ENCODE measurements around the gene TRRAP. TPM values are rescaled to one million over a fixed set of nuclear protein-coding genes. Genes with fewer than 3 reads are reported as not detected.

Gene TRRAP
- total and polyA plus RNA-seq, 2 experiments from 2014 or later: 9.0 to 39.4 TPM

DNA sequence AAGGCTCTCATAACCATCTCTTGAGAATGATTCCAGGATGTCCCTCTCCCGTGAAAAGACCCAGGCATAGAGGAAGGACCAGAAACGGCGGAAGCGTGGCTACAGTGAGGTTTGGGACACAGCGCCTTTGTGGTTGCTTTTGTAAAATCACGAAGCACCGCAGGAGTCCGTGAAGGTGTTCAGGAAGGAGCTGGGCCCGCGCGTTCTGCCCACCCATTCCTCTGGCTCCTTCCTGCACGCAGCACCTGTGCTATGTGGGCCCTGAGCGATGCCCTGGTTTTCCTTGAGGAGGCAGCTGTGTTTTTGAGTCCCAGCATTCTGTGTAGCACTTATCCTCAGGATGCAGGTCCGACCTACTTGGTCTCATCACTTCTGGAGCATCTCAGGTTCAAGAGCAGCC is 112.8 kb downstream of the TRRAP start:
- no peaks in the 10 kb centered on the region for H3K9me3 ChIP-seq (ENCODE audit: low read depth)

DNA sequence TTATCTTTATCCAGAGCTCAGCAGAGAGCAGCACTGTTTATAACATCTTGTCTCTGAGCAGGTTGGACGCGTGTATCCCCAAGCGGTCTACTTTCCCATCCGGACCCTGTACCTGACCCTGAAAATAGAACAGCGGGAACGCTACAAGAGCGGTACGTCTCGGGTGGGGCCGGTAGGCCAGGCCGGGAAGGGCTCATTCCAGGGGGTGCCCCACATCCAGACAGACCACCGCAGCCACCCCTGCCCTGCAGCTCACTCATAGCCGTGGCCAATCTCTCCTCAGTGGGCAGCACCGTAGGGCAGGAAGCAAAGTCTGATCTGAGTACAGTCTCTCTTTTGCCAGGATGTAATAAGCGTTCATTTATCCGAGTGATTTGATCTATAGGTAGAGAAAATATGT is 113.7 kb downstream of the TRRAP start:
- Histone ChIP-seq H3K4me1 (ENCODE audit: low read depth) (no peaks in the 10 kb centered on the region), H3K36me3 (peaks cover 97% of the 10 kb centered on the region), H3K27me3 (no peaks in the 10 kb centered on the region), H3K27ac (no peak overlapping the region), H3K4me3 (no peak overlapping the region), H3K9me3 (ENCODE audit: low read depth) (no peaks in the 10 kb centered on the region)
- TF ChIP-seq, protein P1, sequence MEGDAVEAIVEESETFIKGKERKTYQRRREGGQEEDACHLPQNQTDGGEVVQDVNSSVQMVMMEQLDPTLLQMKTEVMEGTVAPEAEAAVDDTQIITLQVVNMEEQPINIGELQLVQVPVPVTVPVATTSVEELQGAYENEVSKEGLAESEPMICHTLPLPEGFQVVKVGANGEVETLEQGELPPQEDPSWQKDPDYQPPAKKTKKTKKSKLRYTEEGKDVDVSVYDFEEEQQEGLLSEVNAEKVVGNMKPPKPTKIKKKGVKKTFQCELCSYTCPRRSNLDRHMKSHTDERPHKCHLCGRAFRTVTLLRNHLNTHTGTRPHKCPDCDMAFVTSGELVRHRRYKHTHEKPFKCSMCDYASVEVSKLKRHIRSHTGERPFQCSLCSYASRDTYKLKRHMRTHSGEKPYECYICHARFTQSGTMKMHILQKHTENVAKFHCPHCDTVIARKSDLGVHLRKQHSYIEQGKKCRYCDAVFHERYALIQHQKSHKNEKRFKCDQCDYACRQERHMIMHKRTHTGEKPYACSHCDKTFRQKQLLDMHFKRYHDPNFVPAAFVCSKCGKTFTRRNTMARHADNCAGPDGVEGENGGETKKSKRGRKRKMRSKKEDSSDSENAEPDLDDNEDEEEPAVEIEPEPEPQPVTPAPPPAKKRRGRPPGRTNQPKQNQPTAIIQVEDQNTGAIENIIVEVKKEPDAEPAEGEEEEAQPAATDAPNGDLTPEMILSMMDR (IDR thresholded peaks at IDR 0.05; ENCODE audit: low read depth, low read length): no peak
- DNase-seq (ENCODE audit: low read depth in 1 of 2, low spot score in 1 of 2): no peak

More for the DNA sequence above, 112.8 kb downstream of the TRRAP start:
- Histone ChIP-seq H3K36me3 (peaks cover 97% of the 10 kb centered on the region), H3K4me3 (no peak overlapping the region), H3K27me3 (no peaks in the 10 kb centered on the region), H3K4me1 (ENCODE audit: low read depth) (no peaks in the 10 kb centered on the region), H3K27ac (no peak overlapping the region)
- TF ChIP-seq, protein P1 (IDR thresholded peaks at IDR 0.05; ENCODE audit: low read depth, low read length): no peak
- DNase-seq (ENCODE audit: low read depth in 1 of 2, low spot score in 1 of 2): no peak

DNA sequence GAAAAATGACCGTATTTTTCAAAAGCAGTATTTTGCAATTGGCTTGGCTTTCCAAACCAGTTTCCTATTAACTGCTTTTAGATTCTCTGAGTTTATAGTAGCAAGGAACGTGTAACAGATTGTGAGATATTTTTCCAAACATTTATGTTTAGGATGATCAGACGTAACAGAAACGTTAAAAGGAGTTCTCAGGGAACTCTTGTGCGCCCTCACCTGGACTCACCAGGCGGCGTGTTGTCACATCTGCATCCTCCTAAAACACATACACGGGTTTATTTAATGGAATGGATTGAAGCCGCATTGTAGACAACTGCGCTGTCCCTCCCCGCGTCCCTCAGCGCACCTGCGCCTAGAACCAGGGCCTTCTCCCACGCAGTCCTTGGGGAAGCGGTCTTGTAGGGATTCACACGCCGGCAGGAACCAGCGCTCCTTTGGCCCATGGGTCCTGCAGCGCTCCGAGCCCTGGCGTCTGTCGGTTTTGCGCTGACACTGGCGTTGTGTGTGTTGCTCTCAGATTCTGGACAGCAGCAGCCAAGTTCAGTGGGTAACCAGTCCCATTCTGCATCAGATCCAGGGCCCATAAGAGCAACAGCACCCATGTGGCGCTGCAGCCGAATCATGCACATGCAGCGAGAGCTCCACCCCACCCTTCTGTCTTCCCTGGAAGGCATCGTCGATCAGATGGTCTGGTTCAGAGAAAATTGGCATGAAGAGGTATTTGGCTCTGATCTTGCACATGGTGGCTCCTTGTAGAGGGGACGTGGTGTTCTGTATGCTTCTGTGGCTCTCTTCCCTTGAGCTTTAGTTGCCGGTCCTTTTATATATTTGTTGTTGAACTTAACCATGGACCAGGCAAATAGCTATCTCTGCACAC is 114.9 kb downstream of the TRRAP start:
- Histone ChIP-seq H3K36me3 (peaks cover 86% of the 10 kb centered on the region), H3K4me3 (no peak overlapping the region), H3K9me3 (ENCODE audit: low read depth) (no peaks in the 10 kb centered on the region), H3K4me1 (ENCODE audit: low read depth) (no peaks in the 10 kb centered on the region), H3K27me3 (no peaks in the 10 kb centered on the region), H3K27ac (no peak overlapping the region)
- TF ChIP-seq, protein P1 (IDR thresholded peaks at IDR 0.05; ENCODE audit: low read depth, low read length): no peak
- DNase-seq (ENCODE audit: low read depth in 1 of 2, low spot score in 1 of 2): no peak

DNA sequence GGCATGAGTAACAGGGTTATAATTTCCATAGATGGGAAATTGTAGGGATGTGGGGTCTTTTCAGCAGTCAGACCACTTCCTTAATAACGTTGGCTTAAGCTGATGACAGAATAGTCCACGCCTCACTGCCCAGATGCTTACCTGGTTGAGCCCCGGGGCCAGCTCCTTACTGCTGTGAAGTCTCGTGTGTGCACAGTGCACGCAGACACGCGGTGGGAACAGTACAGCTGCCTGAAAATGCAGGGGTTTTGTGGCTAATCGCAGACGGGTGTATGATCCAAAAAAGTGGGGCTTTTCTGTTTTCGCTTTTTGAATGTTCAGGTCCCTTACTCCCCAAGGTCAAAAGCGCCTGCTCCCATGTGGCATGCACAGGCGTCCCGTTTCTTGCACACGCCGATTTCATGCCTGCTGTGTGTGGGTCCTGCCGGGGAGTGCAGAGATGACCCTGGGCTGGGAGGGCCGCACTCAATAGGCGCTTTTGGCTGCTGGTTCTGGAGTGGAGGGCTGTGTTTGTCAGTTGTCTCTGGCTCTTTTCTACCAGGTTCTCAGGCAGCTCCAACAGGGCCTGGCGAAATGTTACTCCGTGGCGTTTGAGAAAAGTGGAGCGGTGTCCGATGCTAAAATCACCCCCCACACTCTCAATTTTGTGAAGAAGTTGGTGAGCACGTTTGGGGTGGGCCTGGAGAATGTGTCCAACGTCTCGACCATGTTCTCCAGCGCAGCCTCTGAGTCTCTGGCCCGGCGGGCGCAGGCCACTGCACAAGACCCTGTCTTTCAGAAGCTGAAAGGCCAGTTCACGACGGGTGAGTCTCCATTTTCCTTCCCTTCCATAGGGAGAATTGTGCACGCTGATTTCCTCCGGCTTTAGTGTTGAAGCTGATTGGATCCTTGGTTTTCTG is 116.0 kb downstream of the TRRAP start:
- TF ChIP-seq, protein P1 (IDR thresholded peaks at IDR 0.05; ENCODE audit: low read depth, low read length): no peak
- no peak overlapping the region for H3K4me3 ChIP-seq
- no peak overlapping the region for H3K27ac ChIP-seq
- no peaks in the 10 kb centered on the region for H3K4me1 ChIP-seq (ENCODE audit: low read depth)
- peaks cover 82% of the 10 kb centered on the region for H3K36me3 ChIP-seq
- no peaks in the 10 kb centered on the region for H3K9me3 ChIP-seq (ENCODE audit: low read depth)
- DNase-seq (ENCODE audit: low read depth in 1 of 2, low spot score in 1 of 2): no peak
- no peaks in the 10 kb centered on the region for H3K27me3 ChIP-seq

DNA sequence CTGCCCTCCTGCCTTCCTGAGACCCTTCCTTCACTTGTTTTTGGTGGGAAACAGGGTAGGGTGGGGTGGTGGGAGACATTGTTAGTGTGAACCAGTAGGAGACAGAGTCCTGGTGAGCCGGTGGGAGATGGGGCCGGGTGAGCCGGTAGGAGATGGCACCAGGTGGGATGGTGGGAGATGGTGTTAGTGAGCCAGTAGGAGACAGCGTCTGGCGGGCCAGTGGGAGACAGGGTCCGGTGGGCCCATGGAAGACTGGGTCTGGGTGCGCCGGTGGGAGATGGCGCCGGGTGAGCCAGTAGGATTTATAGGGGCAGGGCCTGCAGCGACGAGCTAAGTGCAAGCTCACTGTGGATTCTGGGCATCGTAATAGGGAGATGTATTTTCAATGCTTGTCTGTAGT is 116.8 kb downstream of the TRRAP start:
- H3K36me3 ChIP-seq: peaks cover 82% of the 10 kb centered on the region
- no peaks in the 10 kb centered on the region for H3K9me3 ChIP-seq (ENCODE audit: low read depth)
- no peak for DNase-seq (ENCODE audit: low read depth in 1 of 2, low spot score in 1 of 2)

More for the DNA sequence above, 116.8 kb downstream of the TRRAP start:
- Histone ChIP-seq H3K4me3 (no peak overlapping the region), H3K27me3 (no peaks in the 10 kb centered on the region), H3K4me1 (ENCODE audit: low read depth) (no peaks in the 10 kb centered on the region), H3K27ac (no peak overlapping the region)
- TF ChIP-seq, protein P1 (IDR thresholded peaks at IDR 0.05; ENCODE audit: low read depth, low read length): no peak
